ENCODE measurements around the gene IFIT1B. TPM values are rescaled to one million over a fixed set of nuclear protein-coding genes. Genes with fewer than 3 reads are reported as not detected.

IFIT1B gene
- total and polyA plus RNA-seq, 2 of the 8 experiments (the other 6 are each of a cell fraction or from before 2014, with no cell fraction given) = not detected

GRCh38 chr10:89419548-89419947, 41.7 kb downstream of the IFIT1B start:
- Histone ChIP-seq H2AK5ac (ENCODE audit: low read depth, low read length) (no peak overlapping the region), H3K23ac (ENCODE audit: insufficient read length) (no peak overlapping the region), H4K5ac (ENCODE audit: insufficient read length, low read depth, low read length) (no peak overlapping the region), H3K27ac (ENCODE audit: low read depth, low read length) (no peak overlapping the region), H3K18ac (ENCODE audit: extremely low read depth, low read length) (no peak overlapping the region), H3K4ac (replicated peaks; ENCODE audit: insufficient read length, low read depth, low read length) (no peak overlapping the region), H2BK5ac (ENCODE audit: low read depth, low read length) (no peak overlapping the region), H3K36me3 (ENCODE audit: control insufficient read depth in 2 of 4, insufficient read depth in 4 of 4, low read length in 3 of 4) (no peaks in the 10 kb centered on the region), H3K4me1 (replicated peaks in 1 of 4; ENCODE audit: control insufficient read depth in 3 of 4, insufficient read depth in 4 of 4, low read length in 3 of 4) (peaks cover 0 to 10% (median 3%) of the 10 kb centered on the region in 4 experiments; a peak in 6 of 7 replicates), H4K20me1 (replicated peaks in 1 of 2; ENCODE audit: control insufficient read depth in 1 of 2, insufficient read depth in 2 of 2, low read length in 2 of 2) (no peaks in the 10 kb centered on the region), H3K56ac (replicated peaks; ENCODE audit: insufficient read length, low read depth, low read length) (no peak overlapping the region), H3K27me3 (replicated peaks in 1 of 4; ENCODE audit: control insufficient read depth in 3 of 4, extremely low read depth in 1 of 4, insufficient read depth in 3 of 4, low read length in 3 of 4) (peaks cover 0 to 20% (median 15%) of the 10 kb centered on the region in 4 experiments; a peak in 6 of 7 replicates), H3K79me1 (ENCODE audit: low read depth, low read length) (no peaks in the 10 kb centered on the region), H3K9me3 (ENCODE audit: insufficient read depth in 2 of 2, low read depth in 1 of 2, low read length in 1 of 2) (no peaks in the 10 kb centered on the region), H3K4me3 (ENCODE audit: extremely low read depth in 1 of 4, insufficient read depth in 2 of 4, low read depth in 3 of 4, low read length in 4 of 4) (no peak overlapping the region), H3K23me2 (ENCODE audit: low read depth, low read length) (peaks cover 6% of the 10 kb centered on the region; the same call in 1 of the 2 replicates), H2AFZ (ENCODE audit: low read length) (no peak overlapping the region), H2BK15ac (ENCODE audit: low read length) (no peak overlapping the region), H3K4me2 (ENCODE audit: insufficient read depth in 1 of 2, low read depth in 2 of 2, low read length in 2 of 2) (no peak overlapping the region), H4K8ac (ENCODE audit: extremely low read depth, insufficient read depth, low read length) (no peak overlapping the region), H2BK120ac (replicated peaks; ENCODE audit: low read depth, low read length) (no peak overlapping the region), H3K79me2 (ENCODE audit: control insufficient read depth in 1 of 2, insufficient read depth in 2 of 2, low read length in 2 of 2) (no peaks in the 10 kb centered on the region), H2BK20ac (ENCODE audit: low read length) (no peak overlapping the region), H3K14ac (ENCODE audit: insufficient read length) (no peak overlapping the region), H2BK12ac (ENCODE audit: low read depth, low read length) (no peak overlapping the region), H3K9ac (replicated peaks in 1 of 4; ENCODE audit: extremely low read depth in 1 of 4, low read depth in 3 of 4, low read length in 3 of 4) (no peak overlapping the region), H4K91ac (replicated peaks; ENCODE audit: insufficient read length, low read length) (no peak overlapping the region)
- ChIA-PET POLR2A (ENCODE audit: partially characterized antibody) (no interaction called here), CTCF (ENCODE audit: partially characterized antibody) (interaction anchor here (0.7 to 2.5 kb wide), 20 partner anchors 9 to 352 kb away, joined by 3 to 14 read pairs (median 3); partner anchors contain the start of gene IFIT1)
- TF ChIP-seq CTCF (IDR thresholded peaks at IDR 0.05; ENCODE audit: control extremely low read depth in 1 of 3, insufficient read depth in 1 of 3, low read depth in 1 of 3, low read length in 3 of 3) (peak in 2 of 3 experiments; percentile 43 to 57; a peak in 2 of 4 replicates), RAD21 (IDR thresholded peaks at IDR 0.05 in 1 of 2, conservative IDR thresholded peaks at IDR 0.05 in 1 of 2; ENCODE audit: low read depth in 2 of 2, low read length in 2 of 2) (peak; percentile 32 to 46; a peak in 3 of 4 replicates), CBX8 (IDR thresholded peaks at IDR 0.05; ENCODE audit: borderline replicate concordance, low read depth, low read length) (no peak)
- FAIRE-seq (peak; percentile 55), DNase-seq (ENCODE audit: low read depth in 1 of 2, low spot score in 2 of 2) (no peak)
- WGBS, 2 experiments (ENCODE audit: extremely low coverage in 1 of 2, insufficient coverage in 1 of 2, insufficient read length in 1 of 2, insufficient replicate concordance in 2 of 2, low coverage in 1 of 2, low lambda C conversion rate in 2 of 2, missing lambda C conversion rate in 1 of 2) = 50% methylated on average over 3 of the region's 3 CpGs; no CpG with 5 or more reads in 1 of the 2 experiments

All from H1 (cell line).